Erythroblast (primary cell): Measurements from ENCODE around the gene LHFPL6.

Experiments used
- GATA1 ChIP-seq: IDR thresholded peaks from 2 replicates; pipeline ENCODE4 v1.6.1; 2011; ENCODE audit warnings: low read depth, mild to moderate bottlenecking, control low read depth, low read length, moderate library complexity
- POLR2A ChIP-seq: IDR thresholded peaks from 2 replicates; pipeline ENCODE4 v1.6.1; 2011; ENCODE audit warnings: mild to moderate bottlenecking, low read length

- no peak for TF ChIP-seq POLR2A
- no peak for TF ChIP-seq GATA1
Measured at GRCh38 chr13:39631307-39631706, 28.3 kb upstream of the LHFPL6 start.
